ACHN (cell line): ENCODE measurements around the gene DCAF5.

Experiments used
- DNase-seq: peaks from one replicate; pipeline ENCODE4 v3.0.0-alpha.2; 2015
- in situ Hi-C: cut with HindIII; loops from 2 replicates; pipeline ENCODE4 v1.10.0; 2017; ENCODE audit warnings: low sequenced_read_pairs, low pct_ligation_motif_present, low pct_unique_long_range_greater_than_20kb

Gene DCAF5

GRCh38 chr14:69052181-69052601, 100.7 kb downstream of the DCAF5 start:
- DNase-seq = no peak
- in situ Hi-C loops = no loop called here

GRCh38 chr14:69050240-69051184, 102.4 kb downstream of the DCAF5 start:
- in situ Hi-C loops = no loop called here
- no peak for DNase-seq

GRCh38 chr14:69049675-69050074, 103.2 kb downstream of the DCAF5 start:
- no peak for DNase-seq
- in situ Hi-C loops = no loop called here

- no peak for DNase-seq
- in situ Hi-C loops = no loop called here
Observed at GRCh38 chr14:69048456-69048855, 104.5 kb downstream of the DCAF5 start.

GRCh38 chr14:69047255-69047654, 105.7 kb downstream of the DCAF5 start:
- in situ Hi-C loops = no loop called here
- no peak for DNase-seq

- DNase-seq = no peak
- in situ Hi-C loops = no loop called here
Observed at GRCh38 chr14:69046476-69046860, 106.5 kb downstream of the DCAF5 start.

- no peak for DNase-seq
- in situ Hi-C loops = no loop called here
Observed at GRCh38 chr14:69045857-69046475, 107.0 kb downstream of the DCAF5 start.

- in situ Hi-C loops = no loop called here
- DNase-seq = no peak
Observed at GRCh38 chr14:69044965-69045555, 107.9 kb downstream of the DCAF5 start.

- DNase-seq = no peak
- in situ Hi-C loops = no loop called here
Observed at GRCh38 chr14:69044296-69044695, 108.6 kb downstream of the DCAF5 start.

GRCh38 chr14:69043596-69044260, 109.2 kb downstream of the DCAF5 start:
- in situ Hi-C loops = no loop called here
- peak; percentile 53 for DNase-seq

- DNase-seq = no peak
- in situ Hi-C loops = no loop called here
Observed at GRCh38 chr14:69042787-69043444, 110.0 kb downstream of the DCAF5 start.

GRCh38 chr14:69042299-69042698, 110.6 kb downstream of the DCAF5 start:
- DNase-seq = no peak
- in situ Hi-C loops = no loop called here

- in situ Hi-C loops = no loop called here
- DNase-seq = no peak
Observed at GRCh38 chr14:69041783-69042182, 111.1 kb downstream of the DCAF5 start.

GRCh38 chr14:69040353-69040752, 112.6 kb downstream of the DCAF5 start:
- no peak for DNase-seq

GRCh38 chr14:69039288-69039628, 113.7 kb downstream of the DCAF5 start:
- peak; percentile 74 for DNase-seq
- in situ Hi-C loops = no loop called here

More at GRCh38 chr14:69040353-69040752, 112.6 kb downstream of the DCAF5 start:
- in situ Hi-C loops = no loop called here

- no peak for DNase-seq
- in situ Hi-C loops = no loop called here
Observed at GRCh38 chr14:69038455-69039287, 114.2 kb downstream of the DCAF5 start.

- no peak for DNase-seq
- in situ Hi-C loops = no loop called here
Observed at GRCh38 chr14:69037790-69038454, 115.0 kb downstream of the DCAF5 start.
